Ishikawa (cell line): ENCODE results near the gene WBP1L.

Source experiments
- YY1 ChIP-seq: IDR thresholded peaks from 2 replicates; pipeline ENCODE4 v1.6.1; 2012; ENCODE audit warnings: low read depth
- TF ChIP-seq, protein P1 (sequence below): IDR thresholded peaks from 2 replicates; pipeline ENCODE4 v1.6.1; 2012

DNA sequence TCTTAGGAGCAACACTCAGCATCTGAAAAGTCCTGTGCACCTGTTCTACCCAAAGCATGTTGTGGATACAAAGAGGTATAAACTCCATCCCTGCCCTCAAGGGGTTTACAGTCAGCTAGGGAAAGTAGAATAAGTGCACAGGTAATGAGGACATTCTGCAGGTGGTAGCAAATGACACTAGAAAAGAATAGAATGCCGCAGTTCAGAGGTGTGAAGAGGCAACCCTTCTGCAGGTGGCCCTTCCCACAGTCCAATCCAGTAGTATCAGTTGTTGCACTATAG, 36.7 kb downstream of the WBP1L start:
- TF ChIP-seq, protein P1, sequence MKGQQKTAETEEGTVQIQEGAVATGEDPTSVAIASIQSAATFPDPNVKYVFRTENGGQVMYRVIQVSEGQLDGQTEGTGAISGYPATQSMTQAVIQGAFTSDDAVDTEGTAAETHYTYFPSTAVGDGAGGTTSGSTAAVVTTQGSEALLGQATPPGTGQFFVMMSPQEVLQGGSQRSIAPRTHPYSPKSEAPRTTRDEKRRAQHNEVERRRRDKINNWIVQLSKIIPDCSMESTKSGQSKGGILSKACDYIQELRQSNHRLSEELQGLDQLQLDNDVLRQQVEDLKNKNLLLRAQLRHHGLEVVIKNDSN: no peak
- TF ChIP-seq YY1: no peak
